SK-N-SH (cell line): ENCODE data around the gene MOB2. TPM values are rescaled to one million over a fixed set of nuclear protein-coding genes. Genes with fewer than 3 reads are reported as not detected.

ENCODE experiments used
- CTCF ChIA-PET: fragments of 300-600, 350-600 bp; formaldehyde crosslinking; extraction: SDS; loops from one replicate; lab custom pipeline; 2021; lab: Yijun Ruan, JAX
- POLR2A ChIA-PET: fragments of 350-600 bp; sonication (Branson Sonifier 250); formaldehyde crosslinking; extraction: SDS; loops from one replicate; lab custom pipeline; 2020; ENCODE audit warnings: antibody characterized with exemption, inconsistent platforms; lab: Yijun Ruan, JAX
- DNase-seq: peaks from one replicate; pipeline ENCODE4 v3.0.0; 2012
- H2AFZ ChIP-seq: fragments of 200-600 bp; sonication (generic); 2 replicates; pipeline ENCODE4 v1.8.1; 2016; ENCODE audit warnings: antibody characterized with exemption, mild to moderate bottlenecking, low read depth
- H3F3A ChIP-seq: fragments of 200-600 bp; sonication (generic); replicated peaks from 2 replicates; pipeline ENCODE3; 2016; ENCODE audit warnings: antibody characterized with exemption, mild to moderate bottlenecking; ENCODE audit not compliant: insufficient read depth
- H3K27ac ChIP-seq, 2 experiments: fragments of 200-500 bp in 1 of 2; fragments of 200-600 bp in 1 of 2; sonication (Bioruptor generic) in 1 of 2; sonication (generic), shearing (Covaris generic) in 1 of 2; 2 replicates each; pipeline versions ENCODE4 v1.5.1 to v1.6.1; 2014 to 2016; ENCODE audit warnings: low read depth in 2 of 2, inconsistent platforms in 1 of 2, low read length in 1 of 2, mild to moderate bottlenecking in 1 of 2, mixed read lengths in 1 of 2
- H3K27me3 ChIP-seq: fragments of 200-600 bp; sonication (generic), shearing (Covaris generic); 2 replicates; pipeline ENCODE4 v1.6.1; 2016; ENCODE audit warnings: mixed run types; ENCODE audit not compliant: insufficient read depth
- H3K36me3 ChIP-seq, 2 experiments: fragments of 200-500 bp in 1 of 2; fragments of 200-600 bp in 1 of 2; sonication (Bioruptor generic) in 1 of 2; sonication (generic) in 1 of 2; replicated peaks in 1 of 2; 2 replicates each; pipeline versions ENCODE3 to v1.5.1; 2014 to 2016; ENCODE audit warnings: low read length in 1 of 2, mild to moderate bottlenecking in 1 of 2; ENCODE audit not compliant: insufficient read depth in 2 of 2, control insufficient read depth in 1 of 2
- H3K4me1 ChIP-seq, 2 experiments: fragments of 200-500 bp in 1 of 2; fragments of 200-600 bp in 1 of 2; sonication (Bioruptor generic) in 1 of 2; sonication (generic), shearing (Covaris generic) in 1 of 2; 2 replicates each; pipeline versions ENCODE4 v1.5.1 to v1.6.1; 2014 to 2016; ENCODE audit warnings: low read depth in 1 of 2, low read length in 1 of 2, mixed run types in 1 of 2; ENCODE audit not compliant: insufficient read depth in 2 of 2, control insufficient read depth in 1 of 2
- H3K4me2 ChIP-seq: fragments of 200-600 bp; sonication (generic), shearing (Covaris generic); 2 replicates; pipeline ENCODE4 v1.6.1; 2017; ENCODE audit warnings: mixed run types
- H3K4me3 ChIP-seq, 2 experiments: fragments of 200-500 bp in 1 of 2; fragments of 200-600 bp in 1 of 2; sonication (Bioruptor generic) in 1 of 2; sonication (generic), shearing (Covaris generic) in 1 of 2; 2 replicates each; pipeline versions ENCODE4 v1.5.1 to v1.8.1; 2014 to 2016; ENCODE audit warnings: low read depth in 2 of 2, inconsistent platforms in 1 of 2, low read length in 1 of 2, mild to moderate bottlenecking in 1 of 2, mixed read lengths in 1 of 2, moderate library complexity in 1 of 2
- H3K79me2 ChIP-seq: fragments of 200-600 bp; sonication (generic); 2 replicates; pipeline ENCODE4 v1.8.1; 2017; ENCODE audit warnings: mild to moderate bottlenecking; ENCODE audit not compliant: insufficient read depth
- H3K9ac ChIP-seq: fragments of 200-600 bp; sonication (generic); 2 replicates; pipeline ENCODE4 v1.6.1; 2017; ENCODE audit warnings: mixed run types
- H3K9me2 ChIP-seq: fragments of 200-600 bp; sonication (generic); 2 replicates; pipeline ENCODE4 v1.6.1; 2017; ENCODE audit warnings: mixed run types
- H3K9me3 ChIP-seq: fragments of 200-600 bp; sonication (generic); 2 replicates; pipeline ENCODE4 v1.6.1; 2017; ENCODE audit warnings: mixed run types, mild to moderate bottlenecking, moderate library complexity
- H4K20me1 ChIP-seq: fragments of 200-600 bp; sonication (generic); 2 replicates; pipeline ENCODE4 v1.6.1; 2017; ENCODE audit warnings: mild to moderate bottlenecking, mixed run types; ENCODE audit not compliant: insufficient read depth
- CHD2 ChIP-seq: fragments of 150-350 bp; IDR thresholded peaks from 2 replicates; pipeline ENCODE4 v1.6.1; 2018; ENCODE audit warnings: low read length; ENCODE audit not compliant: partially characterized antibody
- EZH2phosphoT487 ChIP-seq: fragments of 200-600 bp; sonication (generic); IDR thresholded peaks from 2 replicates; pipeline ENCODE4 v1.6.1; 2017; ENCODE audit warnings: low read depth, mixed run types, mild to moderate bottlenecking, antibody characterized with exemption, moderate library complexity, borderline replicate concordance
- FOSL2 ChIP-seq: IDR thresholded peaks from 2 replicates; pipeline ENCODE4 v1.4.0; 2012; ENCODE audit warnings: low read depth, mild to moderate bottlenecking, moderate library complexity, borderline replicate concordance
- FOXM1 ChIP-seq: IDR thresholded peaks from 2 replicates; pipeline ENCODE4 v1.4.0; 2012; ENCODE audit warnings: low read depth, mild to moderate bottlenecking
- GABPA ChIP-seq: IDR thresholded peaks from 2 replicates; pipeline ENCODE4 v1.4.0; 2012; ENCODE audit warnings: low read depth, mild to moderate bottlenecking
- MEF2A ChIP-seq: IDR thresholded peaks from 2 replicates; pipeline ENCODE4 v1.4.0; 2012; ENCODE audit warnings: low read depth, borderline replicate concordance
- NFIC ChIP-seq: IDR thresholded peaks from 2 replicates; pipeline ENCODE4 v1.4.0; 2012; ENCODE audit warnings: borderline replicate concordance
- NRF1 ChIP-seq: IDR thresholded peaks from 2 replicates; pipeline ENCODE4 v1.6.1; 2012; ENCODE audit warnings: low read depth, mild to moderate bottlenecking, low read length
- POLR2AphosphoS5 ChIP-seq: IDR thresholded peaks from 2 replicates; pipeline ENCODE4 v1.6.1; 2012; ENCODE audit warnings: low read depth, low read length
- RAD21 ChIP-seq: IDR thresholded peaks from 2 replicates; pipeline ENCODE4 v1.6.1; 2012; ENCODE audit warnings: mild to moderate bottlenecking, low read length
- RFX5 ChIP-seq: IDR thresholded peaks from 2 replicates; pipeline ENCODE4 v1.6.1; 2012; ENCODE audit warnings: mild to moderate bottlenecking, improper control_type of control experiment, low read length
- RXRA ChIP-seq: IDR thresholded peaks from 2 replicates; pipeline ENCODE4 v1.4.0; 2012; ENCODE audit warnings: low read depth, mild to moderate bottlenecking, borderline replicate concordance
- SIN3A ChIP-seq: IDR thresholded peaks from 2 replicates; pipeline ENCODE4 v1.6.1; 2012; ENCODE audit warnings: low read depth, mild to moderate bottlenecking, low read length, moderate library complexity, borderline replicate concordance
- SMC3 ChIP-seq: IDR thresholded peaks from 2 replicates; pipeline ENCODE4 v1.6.1; 2012; ENCODE audit warnings: low read depth, low read length, improper control_type of control experiment
- TAF1 ChIP-seq: IDR thresholded peaks from 2 replicates; pipeline ENCODE4 v1.6.1; 2012; ENCODE audit warnings: low read depth, mild to moderate bottlenecking, low read length, moderate library complexity, borderline replicate concordance
- TCF12 ChIP-seq: IDR thresholded peaks from 2 replicates; pipeline ENCODE4 v1.4.0; 2012
- WGBS: methylation state at CpG from one replicate; pipeline ENCODE4 v1.1.6; 2017; ENCODE audit warnings: low lambda C conversion rate; 5-methylcytosine and 5-hydroxymethylcytosine counted together
- polyA plus RNA-seq, 3 experiments: library from polyadenylated mRNA; depleted of rRNA; stranded (reverse); fragments of >200 nt; gene quantifications; 2 replicates each; pipeline ENCODE4 v1.2.3, GENCODE V29; 2012
- TF ChIP-seq, protein P1 (sequence below): IDR thresholded peaks from 2 replicates; pipeline ENCODE4; 2012
- TF ChIP-seq, protein P2 (sequence below): fragments of 150-350 bp; IDR thresholded peaks from 2 replicates; pipeline ENCODE4 v1.6.1; 2016; ENCODE audit warnings: mild to moderate bottlenecking, low read depth, low read length
- TF ChIP-seq, protein P3 (sequence below): IDR thresholded peaks from 2 replicates; pipeline ENCODE4 v1.4.0; 2012; ENCODE audit warnings: low read depth
- TF ChIP-seq, protein P4 (sequence below): IDR thresholded peaks from 2 replicates; pipeline ENCODE4 v1.4.0; 2012; ENCODE audit warnings: low read depth, borderline replicate concordance

Gene MOB2
- polyA plus RNA-seq, 1 of the 3 experiments (the other 2 are of a cell fraction), result 45.8 TPM

DNA sequence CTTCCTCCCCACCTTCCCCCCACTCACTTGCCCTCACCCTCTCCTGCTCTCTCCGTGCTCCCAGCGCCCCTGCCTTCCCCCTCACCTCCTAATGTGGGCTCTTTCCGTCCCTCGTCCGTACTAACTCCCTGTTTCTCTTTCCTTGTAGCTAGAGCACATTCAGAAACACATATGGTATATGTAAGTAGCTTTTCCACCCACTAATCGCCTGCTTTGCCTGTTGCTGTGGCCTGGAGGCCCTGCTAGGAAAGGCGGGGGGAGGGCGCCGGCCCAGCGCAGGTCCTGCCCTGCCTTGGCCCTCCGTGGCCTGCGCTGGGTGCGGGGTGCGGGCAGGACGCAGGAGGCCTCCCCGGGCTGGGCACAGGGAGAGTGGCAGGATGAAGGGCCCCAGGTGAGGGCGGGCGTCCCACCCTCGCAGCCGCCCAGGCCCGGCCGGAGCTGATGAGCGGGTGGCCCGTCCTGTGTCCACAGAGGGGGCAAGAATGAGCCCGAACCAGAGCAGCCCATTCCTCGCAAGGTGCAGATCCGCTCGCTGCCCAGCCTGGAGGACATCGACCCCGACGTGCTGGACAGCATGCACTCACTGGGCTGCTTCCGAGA is 41.7 kb downstream of the MOB2 start:
- TF ChIP-seq, protein P1, sequence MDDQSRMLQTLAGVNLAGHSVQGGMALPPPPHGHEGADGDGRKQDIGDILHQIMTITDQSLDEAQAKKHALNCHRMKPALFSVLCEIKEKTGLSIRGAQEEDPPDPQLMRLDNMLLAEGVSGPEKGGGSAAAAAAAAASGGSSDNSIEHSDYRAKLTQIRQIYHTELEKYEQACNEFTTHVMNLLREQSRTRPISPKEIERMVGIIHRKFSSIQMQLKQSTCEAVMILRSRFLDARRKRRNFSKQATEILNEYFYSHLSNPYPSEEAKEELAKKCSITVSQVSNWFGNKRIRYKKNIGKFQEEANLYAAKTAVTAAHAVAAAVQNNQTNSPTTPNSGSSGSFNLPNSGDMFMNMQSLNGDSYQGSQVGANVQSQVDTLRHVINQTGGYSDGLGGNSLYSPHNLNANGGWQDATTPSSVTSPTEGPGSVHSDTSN, result no peak
- TF ChIP-seq NFIC, result no peak
- no peak for TF ChIP-seq FOSL2
- no peak for TF ChIP-seq NRF1
- TF ChIP-seq TCF12, result no peak
- TF ChIP-seq RFX5, result no peak
- TF ChIP-seq EZH2phosphoT487, result no peak
- TF ChIP-seq, protein P2, sequence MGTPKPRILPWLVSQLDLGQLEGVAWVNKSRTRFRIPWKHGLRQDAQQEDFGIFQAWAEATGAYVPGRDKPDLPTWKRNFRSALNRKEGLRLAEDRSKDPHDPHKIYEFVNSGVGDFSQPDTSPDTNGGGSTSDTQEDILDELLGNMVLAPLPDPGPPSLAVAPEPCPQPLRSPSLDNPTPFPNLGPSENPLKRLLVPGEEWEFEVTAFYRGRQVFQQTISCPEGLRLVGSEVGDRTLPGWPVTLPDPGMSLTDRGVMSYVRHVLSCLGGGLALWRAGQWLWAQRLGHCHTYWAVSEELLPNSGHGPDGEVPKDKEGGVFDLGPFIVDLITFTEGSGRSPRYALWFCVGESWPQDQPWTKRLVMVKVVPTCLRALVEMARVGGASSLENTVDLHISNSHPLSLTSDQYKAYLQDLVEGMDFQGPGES, result no peak
- TF ChIP-seq, protein P3, sequence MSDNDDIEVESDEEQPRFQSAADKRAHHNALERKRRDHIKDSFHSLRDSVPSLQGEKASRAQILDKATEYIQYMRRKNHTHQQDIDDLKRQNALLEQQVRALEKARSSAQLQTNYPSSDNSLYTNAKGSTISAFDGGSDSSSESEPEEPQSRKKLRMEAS, result no peak
- TF ChIP-seq FOXM1, result no peak
- TF ChIP-seq TAF1, result no peak
- no peak for TF ChIP-seq RAD21
- TF ChIP-seq SMC3, result no peak
- TF ChIP-seq SIN3A, result no peak
- TF ChIP-seq POLR2AphosphoS5, result no peak
- TF ChIP-seq GABPA, result no peak
- H3F3A ChIP-seq, result no peaks in the 10 kb centered on the region
- WGBS, result 72% methylated on average over 18 of the region's 32 CpGs
- H3K36me3 ChIP-seq, result no peaks in the 10 kb centered on the region
- H3K27ac ChIP-seq, result no peak overlapping the region
- DNase-seq, result no peak
- H3K9ac ChIP-seq, result no peak overlapping the region
- H3K79me2 ChIP-seq, result no peaks in the 10 kb centered on the region
- H3K4me3 ChIP-seq, result no peak overlapping the region
- ChIA-PET CTCF (interaction anchor here (0.9 kb wide), 1 partner anchor 71 kb away, joined by 3 read pairs; no protein-coding TSS in a partner anchor), POLR2A (no interaction called here)
- no peaks in the 10 kb centered on the region for H3K9me2 ChIP-seq
- no peaks in the 10 kb centered on the region; a peak in 1 of 4 replicates for H3K4me1 ChIP-seq
- H2AFZ ChIP-seq, result no peak overlapping the region
- no peaks in the 10 kb centered on the region for H3K27me3 ChIP-seq
- no peaks in the 10 kb centered on the region for H3K9me3 ChIP-seq
- H4K20me1 ChIP-seq, result no peaks in the 10 kb centered on the region
- no peak overlapping the region for H3K4me2 ChIP-seq

DNA sequence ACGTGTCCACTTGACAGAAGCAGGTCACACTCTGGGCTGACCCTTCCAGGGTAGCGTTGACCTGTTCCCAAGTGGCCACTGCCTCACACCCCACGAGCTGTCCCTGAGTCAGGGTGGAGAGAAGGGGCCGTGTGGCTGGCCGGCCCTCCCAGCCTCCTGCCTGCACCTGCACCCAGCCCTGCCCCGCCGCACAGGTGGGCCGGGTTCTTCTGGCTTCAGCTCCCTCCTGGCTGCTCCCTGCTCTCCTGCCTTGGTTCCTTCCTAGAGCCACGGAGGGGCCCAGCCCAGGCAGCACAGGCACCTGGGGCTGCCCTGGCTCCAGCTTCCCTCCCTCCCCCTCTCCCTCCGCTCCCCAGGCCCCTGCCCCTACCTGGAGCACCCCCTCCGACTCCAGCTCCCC is 42.3 kb downstream of the MOB2 start:
- no peak for DNase-seq
- no peaks in the 10 kb centered on the region for H3K9me2 ChIP-seq
- H3K4me2 ChIP-seq, result no peak overlapping the region
- H4K20me1 ChIP-seq, result no peaks in the 10 kb centered on the region
- WGBS, result 85% methylated on average over 4 of the region's 11 CpGs
- no peaks in the 10 kb centered on the region for H3K27me3 ChIP-seq
- TF ChIP-seq RXRA (no peak), GABPA (no peak), RAD21 (no peak), CHD2 (no peak), MEF2A (no peak)
- TF ChIP-seq, protein P4, sequence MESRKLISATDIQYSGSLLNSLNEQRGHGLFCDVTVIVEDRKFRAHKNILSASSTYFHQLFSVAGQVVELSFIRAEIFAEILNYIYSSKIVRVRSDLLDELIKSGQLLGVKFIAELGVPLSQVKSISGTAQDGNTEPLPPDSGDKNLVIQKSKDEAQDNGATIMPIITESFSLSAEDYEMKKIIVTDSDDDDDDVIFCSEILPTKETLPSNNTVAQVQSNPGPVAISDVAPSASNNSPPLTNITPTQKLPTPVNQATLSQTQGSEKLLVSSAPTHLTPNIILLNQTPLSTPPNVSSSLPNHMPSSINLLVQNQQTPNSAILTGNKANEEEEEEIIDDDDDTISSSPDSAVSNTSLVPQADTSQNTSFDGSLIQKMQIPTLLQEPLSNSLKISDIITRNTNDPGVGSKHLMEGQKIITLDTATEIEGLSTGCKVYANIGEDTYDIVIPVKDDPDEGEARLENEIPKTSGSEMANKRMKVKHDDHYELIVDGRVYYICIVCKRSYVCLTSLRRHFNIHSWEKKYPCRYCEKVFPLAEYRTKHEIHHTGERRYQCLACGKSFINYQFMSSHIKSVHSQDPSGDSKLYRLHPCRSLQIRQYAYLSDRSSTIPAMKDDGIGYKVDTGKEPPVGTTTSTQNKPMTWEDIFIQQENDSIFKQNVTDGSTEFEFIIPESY, result no peak
- H3K9me3 ChIP-seq, result no peaks in the 10 kb centered on the region
- ChIA-PET POLR2A (no interaction called here), CTCF (interaction anchor here (0.9 kb wide), 1 partner anchor 72 kb away, joined by 3 read pairs; no protein-coding TSS in a partner anchor)
- no peaks in the 10 kb centered on the region for H3K36me3 ChIP-seq
- no peaks in the 10 kb centered on the region for H3K79me2 ChIP-seq
- H3F3A ChIP-seq, result no peaks in the 10 kb centered on the region
- H3K27ac ChIP-seq, result no peak overlapping the region
- H3K4me1 ChIP-seq, result peaks cover 0 to 4% of the 10 kb centered on the region in 2 experiments; a peak in 1 of 4 replicates
- H2AFZ ChIP-seq, result no peak overlapping the region
- H3K4me3 ChIP-seq, result no peak overlapping the region
- no peak overlapping the region for H3K9ac ChIP-seq
